ENCODE results near the gene CCDC141. TPM values are rescaled to one million over a fixed set of nuclear protein-coding genes. Genes with fewer than 3 reads are reported as not detected.

Gene CCDC141
- total and polyA plus RNA-seq, 2 experiments from 2014 or later = 11.7 to 13.4 TPM

GRCh38 chr2:178886006-178886405, 163.9 kb downstream of the CCDC141 start (continued):
- TF ChIP-seq, protein P1, sequence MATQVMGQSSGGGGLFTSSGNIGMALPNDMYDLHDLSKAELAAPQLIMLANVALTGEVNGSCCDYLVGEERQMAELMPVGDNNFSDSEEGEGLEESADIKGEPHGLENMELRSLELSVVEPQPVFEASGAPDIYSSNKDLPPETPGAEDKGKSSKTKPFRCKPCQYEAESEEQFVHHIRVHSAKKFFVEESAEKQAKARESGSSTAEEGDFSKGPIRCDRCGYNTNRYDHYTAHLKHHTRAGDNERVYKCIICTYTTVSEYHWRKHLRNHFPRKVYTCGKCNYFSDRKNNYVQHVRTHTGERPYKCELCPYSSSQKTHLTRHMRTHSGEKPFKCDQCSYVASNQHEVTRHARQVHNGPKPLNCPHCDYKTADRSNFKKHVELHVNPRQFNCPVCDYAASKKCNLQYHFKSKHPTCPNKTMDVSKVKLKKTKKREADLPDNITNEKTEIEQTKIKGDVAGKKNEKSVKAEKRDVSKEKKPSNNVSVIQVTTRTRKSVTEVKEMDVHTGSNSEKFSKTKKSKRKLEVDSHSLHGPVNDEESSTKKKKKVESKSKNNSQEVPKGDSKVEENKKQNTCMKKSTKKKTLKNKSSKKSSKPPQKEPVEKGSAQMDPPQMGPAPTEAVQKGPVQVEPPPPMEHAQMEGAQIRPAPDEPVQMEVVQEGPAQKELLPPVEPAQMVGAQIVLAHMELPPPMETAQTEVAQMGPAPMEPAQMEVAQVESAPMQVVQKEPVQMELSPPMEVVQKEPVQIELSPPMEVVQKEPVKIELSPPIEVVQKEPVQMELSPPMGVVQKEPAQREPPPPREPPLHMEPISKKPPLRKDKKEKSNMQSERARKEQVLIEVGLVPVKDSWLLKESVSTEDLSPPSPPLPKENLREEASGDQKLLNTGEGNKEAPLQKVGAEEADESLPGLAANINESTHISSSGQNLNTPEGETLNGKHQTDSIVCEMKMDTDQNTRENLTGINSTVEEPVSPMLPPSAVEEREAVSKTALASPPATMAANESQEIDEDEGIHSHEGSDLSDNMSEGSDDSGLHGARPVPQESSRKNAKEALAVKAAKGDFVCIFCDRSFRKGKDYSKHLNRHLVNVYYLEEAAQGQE (IDR thresholded peaks at IDR 0.05; ENCODE audit: unreplicated experiment) = no peak

- H3K4me3 ChIP-seq = no peak overlapping the region
- Mint-ChIP-seq H3K4me3 (no peak overlapping the region), H3K27ac (no peak overlapping the region), H3K36me3 (ENCODE audit: low read depth) (no peaks in the 10 kb centered on the region; the same call in 1 of the 3 replicates), H3K27me3 (ENCODE audit: insufficient read depth, low read depth, poor library complexity) (peaks cover 1% of the 10 kb centered on the region), H3K4me1 (peaks cover 8% of the 10 kb centered on the region; the same call in 2 of the 3 replicates), H3K9me3 (no peaks in the 10 kb centered on the region)
- ATAC-seq (no peak), DNase-seq (ENCODE audit: low spot score) (no peak)
- H3K79me2 ChIP-seq (replicated peaks; ENCODE audit: insufficient read depth) = no peaks in the 10 kb centered on the region
- no peaks in the 10 kb centered on the region for H3K36me3 ChIP-seq (ENCODE audit: insufficient read depth)
- H2AFZ ChIP-seq = no peak overlapping the region
- no peaks in the 10 kb centered on the region for H3K9me2 ChIP-seq (ENCODE audit: insufficient read depth)
- no peak overlapping the region for H3K4me2 ChIP-seq
- no peaks in the 10 kb centered on the region for H3K27me3 ChIP-seq (ENCODE audit: insufficient read depth)
- no peaks in the 10 kb centered on the region for H4K20me1 ChIP-seq (replicated peaks; ENCODE audit: insufficient read depth)
- no peaks in the 10 kb centered on the region for H3F3A ChIP-seq (replicated peaks; ENCODE audit: low read depth)
- no peak overlapping the region for H3K27ac ChIP-seq (ENCODE audit: low read depth)
- H3K4me1 ChIP-seq (ENCODE audit: insufficient read depth) = no peaks in the 10 kb centered on the region
- no peak for TF ChIP-seq EZH2 (IDR thresholded peaks at IDR 0.05; ENCODE audit: low read depth, unreplicated experiment)
- TF ChIP-seq, protein P1 (IDR thresholded peaks at IDR 0.05; ENCODE audit: unreplicated experiment) = no peak
- no peak for TF ChIP-seq STAT1 (IDR thresholded peaks at IDR 0.05; ENCODE audit: unreplicated experiment)
- TF ChIP-seq JUNB (IDR thresholded peaks at IDR 0.05; ENCODE audit: unreplicated experiment) = no peak
- no peak for TF ChIP-seq POLR2AphosphoS5 (IDR thresholded peaks at IDR 0.05; ENCODE audit: low read depth)
- TF ChIP-seq, protein P2, sequence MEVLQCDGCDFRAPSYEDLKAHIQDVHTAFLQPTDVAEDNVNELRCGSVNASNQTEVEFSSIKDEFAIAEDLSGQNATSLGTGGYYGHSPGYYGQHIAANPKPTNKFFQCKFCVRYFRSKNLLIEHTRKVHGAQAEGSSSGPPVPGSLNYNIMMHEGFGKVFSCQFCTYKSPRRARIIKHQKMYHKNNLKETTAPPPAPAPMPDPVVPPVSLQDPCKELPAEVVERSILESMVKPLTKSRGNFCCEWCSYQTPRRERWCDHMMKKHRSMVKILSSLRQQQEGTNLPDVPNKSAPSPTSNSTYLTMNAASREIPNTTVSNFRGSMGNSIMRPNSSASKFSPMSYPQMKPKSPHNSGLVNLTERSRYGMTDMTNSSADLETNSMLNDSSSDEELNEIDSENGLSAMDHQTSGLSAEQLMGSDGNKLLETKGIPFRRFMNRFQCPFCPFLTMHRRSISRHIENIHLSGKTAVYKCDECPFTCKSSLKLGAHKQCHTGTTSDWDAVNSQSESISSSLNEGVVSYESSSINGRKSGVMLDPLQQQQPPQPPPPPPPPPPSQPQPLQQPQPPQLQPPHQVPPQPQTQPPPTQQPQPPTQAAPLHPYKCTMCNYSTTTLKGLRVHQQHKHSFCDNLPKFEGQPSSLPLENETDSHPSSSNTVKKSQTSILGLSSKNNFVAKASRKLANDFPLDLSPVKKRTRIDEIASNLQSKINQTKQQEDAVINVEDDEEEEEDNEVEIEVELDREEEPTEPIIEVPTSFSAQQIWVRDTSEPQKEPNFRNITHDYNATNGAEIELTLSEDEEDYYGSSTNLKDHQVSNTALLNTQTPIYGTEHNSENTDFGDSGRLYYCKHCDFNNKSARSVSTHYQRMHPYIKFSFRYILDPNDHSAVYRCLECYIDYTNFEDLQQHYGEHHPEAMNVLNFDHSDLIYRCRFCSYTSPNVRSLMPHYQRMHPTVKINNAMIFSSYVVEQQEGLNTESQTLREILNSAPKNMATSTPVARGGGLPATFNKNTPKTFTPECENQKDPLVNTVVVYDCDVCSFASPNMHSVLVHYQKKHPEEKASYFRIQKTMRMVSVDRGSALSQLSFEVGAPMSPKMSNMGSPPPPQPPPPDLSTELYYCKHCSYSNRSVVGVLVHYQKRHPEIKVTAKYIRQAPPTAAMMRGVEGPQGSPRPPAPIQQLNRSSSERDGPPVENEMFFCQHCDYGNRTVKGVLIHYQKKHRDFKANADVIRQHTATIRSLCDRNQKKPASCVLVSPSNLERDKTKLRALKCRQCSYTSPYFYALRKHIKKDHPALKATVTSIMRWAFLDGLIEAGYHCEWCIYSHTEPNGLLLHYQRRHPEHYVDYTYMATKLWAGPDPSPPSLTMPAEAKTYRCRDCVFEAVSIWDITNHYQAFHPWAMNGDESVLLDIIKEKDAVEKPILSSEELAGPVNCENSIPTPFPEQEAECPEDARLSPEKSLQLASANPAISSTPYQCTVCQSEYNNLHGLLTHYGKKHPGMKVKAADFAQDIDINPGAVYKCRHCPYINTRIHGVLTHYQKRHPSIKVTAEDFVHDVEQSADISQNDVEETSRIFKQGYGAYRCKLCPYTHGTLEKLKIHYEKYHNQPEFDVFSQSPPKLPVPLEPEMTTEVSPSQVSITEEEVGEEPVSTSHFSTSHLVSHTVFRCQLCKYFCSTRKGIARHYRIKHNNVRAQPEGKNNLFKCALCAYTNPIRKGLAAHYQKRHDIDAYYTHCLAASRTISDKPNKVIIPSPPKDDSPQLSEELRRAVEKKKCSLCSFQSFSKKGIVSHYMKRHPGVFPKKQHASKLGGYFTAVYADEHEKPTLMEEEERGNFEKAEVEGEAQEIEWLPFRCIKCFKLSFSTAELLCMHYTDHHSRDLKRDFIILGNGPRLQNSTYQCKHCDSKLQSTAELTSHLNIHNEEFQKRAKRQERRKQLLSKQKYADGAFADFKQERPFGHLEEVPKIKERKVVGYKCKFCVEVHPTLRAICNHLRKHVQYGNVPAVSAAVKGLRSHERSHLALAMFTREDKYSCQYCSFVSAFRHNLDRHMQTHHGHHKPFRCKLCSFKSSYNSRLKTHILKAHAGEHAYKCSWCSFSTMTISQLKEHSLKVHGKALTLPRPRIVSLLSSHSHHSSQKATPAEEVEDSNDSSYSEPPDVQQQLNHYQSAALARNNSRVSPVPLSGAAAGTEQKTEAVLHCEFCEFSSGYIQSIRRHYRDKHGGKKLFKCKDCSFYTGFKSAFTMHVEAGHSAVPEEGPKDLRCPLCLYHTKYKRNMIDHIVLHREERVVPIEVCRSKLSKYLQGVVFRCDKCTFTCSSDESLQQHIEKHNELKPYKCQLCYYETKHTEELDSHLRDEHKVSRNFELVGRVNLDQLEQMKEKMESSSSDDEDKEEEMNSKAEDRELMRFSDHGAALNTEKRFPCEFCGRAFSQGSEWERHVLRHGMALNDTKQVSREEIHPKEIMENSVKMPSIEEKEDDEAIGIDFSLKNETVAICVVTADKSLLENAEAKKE (CRISPR knock-in tag; IDR thresholded peaks at IDR 0.05) = no peak
- TF ChIP-seq ZNF114 (CRISPR knock-in tag; IDR thresholded peaks at IDR 0.05) = no peak
- no peak for TF ChIP-seq EZH2phosphoT487 (IDR thresholded peaks at IDR 0.05; ENCODE audit: unreplicated experiment)
- no peak for TF ChIP-seq ZNF331 (CRISPR knock-in tag; IDR thresholded peaks at IDR 0.05; ENCODE audit: low read depth)
- TF ChIP-seq ETS1 (IDR thresholded peaks at IDR 0.05) = no peak
Observed at GRCh38 chr2:178884440-178884839, 165.5 kb downstream of the CCDC141 start.

All from GM23338 (cell line).